Lung (tissue), 12 donors: ENCODE measurements around the gene DLG2. TPM values are rescaled to one million over a fixed set of nuclear protein-coding genes. Genes with fewer than 3 reads are reported as not detected.
"Not testable (repeated sequence)": the region's sequence is repeated elsewhere in the genome, so short reads cannot be mapped to it uniquely, and the experiment has no call there.

Experiments
- ATAC-seq: fragments of 200-7000 bp; cut with Tn5 transposase; one replicate; pipeline ENCODE4 v1.9.1; 2020; ENCODE audit warnings: moderate number of reproducible peaks; ENCODE audit not compliant: insufficient read depth, low FRiP score
- DNase-seq, 3 donors: peaks; one replicate each; pipeline ENCODE4 v3.0.0-alpha.2; 2013 to 2017
- H3K27ac ChIP-seq, 2 donors: one replicate each; pipeline ENCODE4 v1.5.1; 2013; ENCODE audit warnings: mild to moderate bottlenecking in 2 of 2, moderate library complexity in 2 of 2, control low read depth in 1 of 2, inconsistent platforms in 1 of 2, low read depth in 1 of 2, low read length in 1 of 2
- H3K27me3 ChIP-seq, 3 donors: one replicate each; pipeline ENCODE4 v1.5.1; 2013; ENCODE audit warnings: low read length in 2 of 3; ENCODE audit not compliant: control insufficient read depth in 3 of 3, insufficient read depth in 3 of 3
- H3K36me3 ChIP-seq, 4 donors: one replicate each; pipeline ENCODE4 v1.5.1; 2013; ENCODE audit warnings: low read length in 4 of 4, mild to moderate bottlenecking in 1 of 4, moderate library complexity in 1 of 4; ENCODE audit not compliant: control insufficient read depth in 4 of 4, insufficient read depth in 4 of 4
- H3K4me1 ChIP-seq, 5 donors: one replicate each; pipeline ENCODE4 v1.5.1; 2013; ENCODE audit warnings: low read length in 5 of 5, mild to moderate bottlenecking in 2 of 5, moderate library complexity in 1 of 5; ENCODE audit not compliant: control insufficient read depth in 5 of 5, insufficient read depth in 5 of 5
- H3K4me3 ChIP-seq: one replicate; pipeline ENCODE4 v1.5.1; 2013; ENCODE audit warnings: mild to moderate bottlenecking, control low read depth, moderate library complexity
- H3K9ac ChIP-seq, 2 donors: one replicate each; pipeline ENCODE4 v1.5.1; 2013; ENCODE audit warnings: low read length in 2 of 2, control low read depth in 1 of 2; ENCODE audit not compliant: insufficient read depth in 1 of 2
- H3K9me3 ChIP-seq, 4 donors: one replicate each; pipeline ENCODE4 v1.5.1; 2013; ENCODE audit warnings: low read length in 3 of 4, mild to moderate bottlenecking in 1 of 4, moderate library complexity in 1 of 4; ENCODE audit not compliant: control insufficient read depth in 4 of 4, insufficient read depth in 3 of 4
- WGBS, 2 donors: extraction: QIAGEN DNeasy Blood & Tissue Kit; methylation state at CpG; one replicate each; pipeline ENCODE4 v1.1.7; 2013; 5-methylcytosine and 5-hydroxymethylcytosine counted together
- polyA plus RNA-seq, 2 donors: library from polyadenylated mRNA; stranded (reverse); fragments of 200-250 nt; gene quantifications; one replicate each; pipeline ENCODE4 v1.2.1, GENCODE V29; 2013
- total RNA-seq, 2 donors: library from RNA; depleted of rRNA in 1 of 2; stranded (reverse); fragments of >200 nt in 1 of 2; gene quantifications; one replicate each; pipeline ENCODE4 v1.2.1, GENCODE V29; 2014 to 2021
- TF ChIP-seq, protein P1 (sequence below): IDR thresholded peaks from 2 replicates; pipeline ENCODE4 v1.5.1; 2012; ENCODE audit warnings: mild to moderate bottlenecking; ENCODE audit errors: control extremely low read depth, extremely low read depth
- donor health status: control.
- donor health status: control.
- donor health status: Bipolar disorder and iron deficiency.
- donor health status: healthy.
- donor health status: DM: yes; HTN: yes; CAD: no.

The DLG2 gene
- total and polyA plus RNA-seq, 4 donors, result 0.32 to 24.1 (median 5.4) TPM

DNA sequence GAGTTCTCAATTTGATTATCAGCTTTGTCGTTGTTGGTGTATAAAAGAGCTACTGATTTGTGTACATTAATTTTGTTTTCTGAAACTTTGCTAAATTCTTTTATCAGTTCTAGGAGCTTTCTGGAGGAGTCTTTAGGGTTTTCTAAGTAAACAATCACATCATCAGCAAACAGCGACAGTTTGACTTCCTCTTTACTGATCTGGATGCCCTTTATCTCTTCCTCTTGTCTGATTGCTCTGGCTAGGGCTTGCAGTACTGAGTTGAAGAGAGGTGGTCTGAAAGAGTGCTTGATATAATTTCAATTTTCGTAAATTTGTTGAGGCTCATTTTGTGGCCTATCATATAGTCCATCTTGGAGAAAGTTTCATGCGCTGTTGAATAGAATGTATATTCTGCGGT lies 213.0 kb downstream of the DLG2 start:
- Histone ChIP-seq H3K27me3 (no peaks in the 10 kb centered on the region), H3K9ac (no peak overlapping the region), H3K4me3 (no peak overlapping the region), H3K27ac (no peak overlapping the region), H3K4me1 (no peaks in the 10 kb centered on the region), H3K9me3 (peaks cover 0 to 3% (median 0%) of the 10 kb centered on the region in 4 donors), H3K36me3 (no peaks in the 10 kb centered on the region)
- TF ChIP-seq, protein P1, sequence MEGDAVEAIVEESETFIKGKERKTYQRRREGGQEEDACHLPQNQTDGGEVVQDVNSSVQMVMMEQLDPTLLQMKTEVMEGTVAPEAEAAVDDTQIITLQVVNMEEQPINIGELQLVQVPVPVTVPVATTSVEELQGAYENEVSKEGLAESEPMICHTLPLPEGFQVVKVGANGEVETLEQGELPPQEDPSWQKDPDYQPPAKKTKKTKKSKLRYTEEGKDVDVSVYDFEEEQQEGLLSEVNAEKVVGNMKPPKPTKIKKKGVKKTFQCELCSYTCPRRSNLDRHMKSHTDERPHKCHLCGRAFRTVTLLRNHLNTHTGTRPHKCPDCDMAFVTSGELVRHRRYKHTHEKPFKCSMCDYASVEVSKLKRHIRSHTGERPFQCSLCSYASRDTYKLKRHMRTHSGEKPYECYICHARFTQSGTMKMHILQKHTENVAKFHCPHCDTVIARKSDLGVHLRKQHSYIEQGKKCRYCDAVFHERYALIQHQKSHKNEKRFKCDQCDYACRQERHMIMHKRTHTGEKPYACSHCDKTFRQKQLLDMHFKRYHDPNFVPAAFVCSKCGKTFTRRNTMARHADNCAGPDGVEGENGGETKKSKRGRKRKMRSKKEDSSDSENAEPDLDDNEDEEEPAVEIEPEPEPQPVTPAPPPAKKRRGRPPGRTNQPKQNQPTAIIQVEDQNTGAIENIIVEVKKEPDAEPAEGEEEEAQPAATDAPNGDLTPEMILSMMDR, result no peak
- 78 to 82% methylated on average over 5 of the region's 5 CpGs for WGBS, 2 donors
- DNase-seq (no peak), ATAC-seq (no peak)

DNA sequence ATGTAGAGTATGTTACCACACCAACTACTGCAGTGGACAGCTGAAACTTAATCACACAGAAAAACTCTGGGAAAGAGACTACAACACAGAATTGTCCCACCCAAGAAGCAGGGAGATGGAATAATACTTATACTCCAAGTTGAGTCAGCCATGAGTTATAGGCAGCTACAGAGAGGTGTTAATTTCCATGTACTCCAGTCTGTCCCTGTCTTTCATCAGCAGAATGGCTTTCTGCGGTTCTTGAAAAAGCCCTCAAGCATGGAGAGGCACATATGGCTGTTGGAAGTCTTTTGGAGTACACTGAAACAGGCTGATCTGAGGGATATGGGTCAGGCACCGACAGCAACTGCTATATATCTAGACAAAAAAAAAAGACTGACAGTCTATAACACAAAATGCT lies 219.5 kb downstream of the DLG2 start:
- no peaks in the 10 kb centered on the region for H3K27me3 ChIP-seq
- H3K4me1 ChIP-seq, result no peaks in the 10 kb centered on the region
- no peaks in the 10 kb centered on the region for H3K36me3 ChIP-seq
- peaks cover 0 to 7% (median 2%) of the 10 kb centered on the region in 4 donors for H3K9me3 ChIP-seq
- ATAC-seq (no peak), DNase-seq (no peak)
- no peak overlapping the region for H3K27ac ChIP-seq
- no peak overlapping the region for H3K4me3 ChIP-seq
- no peak overlapping the region for H3K9ac ChIP-seq
- 78 to 86% methylated on average over 2 of the region's 2 CpGs for WGBS, 2 donors
- TF ChIP-seq, protein P1, result no peak

DNA sequence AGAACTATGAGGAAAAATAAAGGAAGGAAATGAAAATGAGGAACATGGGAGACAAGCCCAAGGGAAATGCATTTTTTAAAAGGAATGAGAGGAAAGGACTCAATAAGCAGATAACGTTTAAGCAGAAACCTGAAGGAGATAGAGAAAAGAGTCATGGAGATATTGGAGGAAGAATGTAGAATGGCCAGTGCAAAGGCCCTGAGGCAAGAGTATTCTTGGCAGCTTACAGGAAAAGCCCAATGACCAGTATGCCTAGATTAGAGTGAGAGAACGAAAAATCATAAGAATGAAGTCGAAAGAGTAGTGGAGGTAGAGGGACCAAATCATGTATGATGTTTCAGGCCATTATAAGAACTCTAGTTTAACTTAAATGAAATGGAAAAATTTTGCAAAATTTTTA lies 220.3 kb downstream of the DLG2 start:
- DNase-seq (no peak), ATAC-seq (no peak)
- WGBS, 2 donors, result 80% methylated on average over 3 of the region's 3 CpGs
- no peak overlapping the region for H3K27ac ChIP-seq
- peaks cover 0 to 8% (median 2%) of the 10 kb centered on the region in 4 donors for H3K9me3 ChIP-seq
- H3K36me3 ChIP-seq, result no peaks in the 10 kb centered on the region
- no peaks in the 10 kb centered on the region for H3K4me1 ChIP-seq
- H3K4me3 ChIP-seq, result no peak overlapping the region
- no peak overlapping the region for H3K9ac ChIP-seq
- no peaks in the 10 kb centered on the region for H3K27me3 ChIP-seq
- TF ChIP-seq, protein P1, result no peak

DNA sequence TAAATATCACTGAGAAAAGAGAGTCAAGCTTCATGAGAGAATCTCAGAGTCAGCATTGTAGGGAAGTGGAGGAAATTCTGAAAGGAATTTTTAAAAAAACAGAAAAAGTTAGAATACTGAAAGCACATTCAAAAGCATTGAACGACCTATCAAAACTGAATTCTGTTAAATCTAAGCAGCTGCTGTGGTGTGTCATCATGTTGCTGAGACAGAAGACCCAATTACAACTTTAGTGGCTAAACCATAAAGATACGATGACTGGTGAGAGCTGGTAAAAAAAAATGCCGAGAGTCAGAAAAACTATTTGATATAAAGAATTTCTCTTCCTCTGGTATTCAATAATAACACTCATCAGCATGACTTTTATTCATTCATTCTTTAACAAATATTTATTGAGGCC lies 220.8 kb downstream of the DLG2 start:
- WGBS, 2 donors, result 78% methylated on average over 3 of the region's 3 CpGs
- no peak overlapping the region for H3K4me3 ChIP-seq
- no peak overlapping the region for H3K27ac ChIP-seq
- no peaks in the 10 kb centered on the region for H3K4me1 ChIP-seq
- ATAC-seq (no peak), DNase-seq (no peak)
- TF ChIP-seq, protein P1, result no peak
- H3K9ac ChIP-seq, result no peak overlapping the region
- H3K27me3 ChIP-seq, result no peaks in the 10 kb centered on the region
- no peaks in the 10 kb centered on the region for H3K36me3 ChIP-seq
- H3K9me3 ChIP-seq, result peaks cover 0 to 8% (median 2%) of the 10 kb centered on the region in 4 donors

DNA sequence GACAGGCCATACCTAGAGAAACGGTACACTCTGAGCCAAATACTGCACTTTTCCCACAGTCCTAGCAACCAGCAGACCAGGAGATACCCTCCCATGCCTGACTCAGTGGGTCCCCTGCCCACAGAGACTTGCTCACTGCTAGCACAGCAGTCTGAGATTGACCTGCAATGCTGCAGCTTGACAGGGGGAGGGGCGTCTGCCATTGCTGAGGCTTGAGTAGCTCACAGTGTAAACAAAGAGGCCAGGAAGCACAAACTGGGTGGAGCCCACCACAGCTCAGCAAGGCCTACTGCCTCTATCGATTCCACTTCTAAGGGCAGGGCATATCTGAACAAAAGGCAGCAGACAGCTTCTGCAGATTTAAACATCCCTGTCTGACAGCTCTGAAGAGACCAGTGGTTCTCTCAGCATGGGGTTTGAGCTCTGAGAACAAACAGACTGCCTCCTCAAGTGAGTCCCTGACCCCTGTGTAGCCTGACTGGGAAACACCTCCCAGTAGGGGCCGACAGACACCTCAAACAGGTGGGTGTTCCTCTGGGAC lies 231.6 kb downstream of the DLG2 start:
- not testable (repeated sequence) for H3K4me1 ChIP-seq, H3K36me3 ChIP-seq, H3K27ac ChIP-seq, ATAC-seq, H3K9me3 ChIP-seq, H3K9ac ChIP-seq, H3K4me3 ChIP-seq, DNase-seq, H3K27me3 ChIP-seq
- 53 to 60% methylated on average over 4 of the region's 4 CpGs for WGBS, 2 donors
